GM12873 (cell line): Measurements from ENCODE around the gene OPALIN.

Experiments
- TF ChIP-seq, protein P1 (sequence below): IDR thresholded peaks from 2 replicates; pipeline ENCODE4 v1.5.1; 2012; ENCODE audit warnings: low read depth, mild to moderate bottlenecking, moderate library complexity, low read length, control low read depth; ENCODE audit not compliant: insufficient read depth; ENCODE audit errors: missing control alignments

Gene OPALIN

DNA sequence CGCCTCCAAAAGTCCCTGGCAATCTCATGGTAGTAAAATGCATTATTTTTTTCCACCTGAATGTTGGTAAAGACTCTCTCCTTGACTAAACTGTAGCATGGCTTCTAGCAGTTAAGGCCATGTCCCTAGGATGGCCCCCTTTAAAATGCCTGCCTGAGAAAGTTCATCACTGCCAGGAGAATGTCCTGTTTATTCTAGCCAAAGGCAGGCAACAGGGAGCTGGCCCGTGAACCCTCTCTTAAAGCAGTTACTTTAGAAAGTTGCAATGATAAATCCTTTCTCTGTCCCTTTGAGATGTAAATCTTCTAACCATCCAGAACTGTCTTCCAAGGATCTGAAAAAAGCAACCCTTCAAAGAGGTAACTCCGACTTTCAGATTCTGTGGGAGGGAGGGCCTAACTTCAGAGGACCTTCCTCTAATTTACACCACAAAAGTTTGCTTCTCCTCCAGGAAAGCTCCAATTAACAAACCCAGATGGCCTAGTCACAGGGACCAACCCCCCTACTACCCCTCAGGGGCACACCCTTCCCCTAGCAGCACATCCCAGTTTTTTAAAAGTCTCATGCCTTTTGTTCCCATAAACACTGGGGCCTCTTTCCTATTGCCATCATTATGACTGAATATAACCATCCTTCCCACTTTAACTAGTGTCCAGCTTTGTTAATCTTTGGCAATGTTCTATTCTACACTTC lies 49.0 kb downstream of the OPALIN start:
- TF ChIP-seq, protein P1, sequence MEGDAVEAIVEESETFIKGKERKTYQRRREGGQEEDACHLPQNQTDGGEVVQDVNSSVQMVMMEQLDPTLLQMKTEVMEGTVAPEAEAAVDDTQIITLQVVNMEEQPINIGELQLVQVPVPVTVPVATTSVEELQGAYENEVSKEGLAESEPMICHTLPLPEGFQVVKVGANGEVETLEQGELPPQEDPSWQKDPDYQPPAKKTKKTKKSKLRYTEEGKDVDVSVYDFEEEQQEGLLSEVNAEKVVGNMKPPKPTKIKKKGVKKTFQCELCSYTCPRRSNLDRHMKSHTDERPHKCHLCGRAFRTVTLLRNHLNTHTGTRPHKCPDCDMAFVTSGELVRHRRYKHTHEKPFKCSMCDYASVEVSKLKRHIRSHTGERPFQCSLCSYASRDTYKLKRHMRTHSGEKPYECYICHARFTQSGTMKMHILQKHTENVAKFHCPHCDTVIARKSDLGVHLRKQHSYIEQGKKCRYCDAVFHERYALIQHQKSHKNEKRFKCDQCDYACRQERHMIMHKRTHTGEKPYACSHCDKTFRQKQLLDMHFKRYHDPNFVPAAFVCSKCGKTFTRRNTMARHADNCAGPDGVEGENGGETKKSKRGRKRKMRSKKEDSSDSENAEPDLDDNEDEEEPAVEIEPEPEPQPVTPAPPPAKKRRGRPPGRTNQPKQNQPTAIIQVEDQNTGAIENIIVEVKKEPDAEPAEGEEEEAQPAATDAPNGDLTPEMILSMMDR: no peak

DNA sequence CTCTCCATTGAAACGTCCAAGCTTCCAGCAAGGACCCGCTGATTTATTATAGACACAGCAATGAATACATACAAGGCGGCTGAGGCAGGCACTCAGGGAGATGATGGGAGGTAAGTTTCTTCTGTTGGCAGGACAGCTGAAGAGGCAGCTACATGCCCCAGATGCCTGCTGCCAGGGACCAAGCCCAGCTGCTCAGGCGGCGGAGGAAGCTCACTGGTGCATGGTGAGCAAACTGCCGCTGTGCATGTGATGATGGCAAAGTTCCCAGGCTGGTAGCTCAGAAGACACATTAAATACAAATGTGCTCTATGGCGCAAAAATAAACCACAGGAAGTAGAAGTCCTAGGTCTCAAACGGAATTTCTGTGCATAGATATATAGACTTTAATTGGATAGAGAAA lies 52.3 kb downstream of the OPALIN start:
- TF ChIP-seq, protein P1: no peak

DNA sequence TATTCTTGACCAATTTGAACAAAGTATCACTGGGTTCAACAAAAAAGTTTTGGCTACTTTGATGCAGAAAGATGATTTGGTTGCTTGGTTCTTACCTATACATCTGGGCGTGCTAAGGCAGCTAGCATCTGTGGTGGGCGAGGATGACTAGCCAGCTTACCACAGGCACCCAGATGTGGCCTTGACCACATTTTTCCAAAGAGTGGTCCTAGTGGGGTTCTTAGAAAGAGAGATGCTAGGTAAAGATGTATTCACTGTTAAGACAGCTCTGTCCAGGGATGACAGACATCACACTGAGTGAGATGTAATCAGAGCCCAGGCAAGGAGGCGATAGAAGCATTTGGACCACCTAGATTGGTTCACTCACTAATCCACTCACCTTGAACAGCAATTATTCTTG lies 53.8 kb downstream of the OPALIN start:
- TF ChIP-seq, protein P1: no peak

DNA sequence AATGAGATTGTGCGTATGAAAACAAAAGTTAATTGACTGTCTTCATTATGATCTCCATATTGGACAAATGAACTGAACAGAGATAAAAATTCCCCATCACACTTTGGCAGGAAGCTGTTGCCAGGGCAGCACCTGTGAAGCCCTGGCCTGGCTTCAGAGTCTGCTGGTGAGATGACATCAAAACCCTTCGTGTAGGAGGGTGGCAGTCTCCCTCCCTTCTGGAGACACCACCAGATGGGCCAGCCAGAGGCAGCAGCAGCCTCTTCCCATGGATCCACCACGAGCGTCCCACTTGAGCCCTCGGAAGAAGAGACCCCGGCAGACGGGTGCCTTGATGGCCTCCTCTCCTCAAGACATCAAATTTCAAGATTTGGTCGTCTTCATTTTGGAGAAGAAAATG lies 54.6 kb downstream of the OPALIN start, which contains the start of gene DNTT:
Gene DNTT (plus strand): TSS at position 205 of the 400 bp plus-strand sequence. CDS start 64 bp downstream, at position 269.
- TF ChIP-seq, protein P1: no peak

DNA sequence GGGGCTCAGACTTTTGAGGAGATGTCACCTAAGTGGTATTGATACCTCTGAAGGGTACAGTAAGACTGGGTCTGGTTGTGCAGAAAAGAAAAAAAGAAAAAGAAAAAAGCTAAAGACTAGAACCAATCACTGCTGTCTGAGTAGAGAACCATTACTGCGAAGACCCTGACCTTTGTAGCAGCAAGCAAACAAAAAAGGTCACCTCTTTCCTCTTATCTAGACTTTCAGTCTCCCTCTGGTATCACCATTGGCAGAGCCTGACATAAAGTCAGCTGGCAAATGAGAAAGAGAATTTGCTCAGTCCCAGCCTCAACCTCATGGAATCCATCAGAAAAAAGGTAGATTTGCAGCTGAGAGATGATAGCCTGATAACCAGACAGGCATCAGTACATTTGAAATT lies 57.2 kb downstream of the OPALIN start:
- TF ChIP-seq, protein P1: no peak

DNA sequence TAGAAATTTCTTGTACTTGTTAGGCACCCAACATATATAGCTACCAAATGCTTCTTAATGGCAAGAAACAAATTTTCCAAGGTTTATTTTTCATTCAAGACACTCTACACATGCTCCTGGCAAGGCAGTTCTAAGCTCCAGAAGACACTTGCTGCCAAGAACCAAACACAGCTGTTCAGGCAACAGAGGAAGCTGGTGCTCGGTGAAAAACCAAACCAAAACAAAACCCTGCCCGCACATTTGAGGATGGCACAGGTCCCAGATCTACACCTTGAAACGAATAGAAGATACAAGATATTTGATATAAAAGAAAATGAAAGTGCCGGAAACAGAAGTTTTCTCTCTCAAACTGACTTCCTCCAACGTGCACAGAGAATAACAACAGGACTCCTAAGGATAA lies 59.4 kb downstream of the OPALIN start:
- TF ChIP-seq, protein P1: no peak

DNA sequence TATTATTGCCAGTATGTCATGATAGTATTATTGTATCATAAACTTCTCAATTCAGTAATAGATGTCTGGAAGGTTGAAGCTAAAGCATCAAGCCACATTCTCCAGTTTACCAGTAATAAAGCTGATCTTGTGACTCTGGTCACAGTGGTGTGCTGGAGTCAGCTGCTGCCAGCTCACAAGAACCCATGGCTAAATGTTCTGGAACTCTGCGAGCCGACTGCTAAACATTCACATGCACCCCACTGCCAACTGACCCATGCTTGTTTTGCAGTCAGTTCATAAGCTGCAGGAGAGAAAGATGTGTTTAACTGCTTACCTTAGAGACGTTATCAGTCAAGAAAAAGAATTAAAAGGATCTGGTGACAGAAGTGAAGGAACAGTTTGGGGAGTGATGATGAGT lies 60.4 kb downstream of the OPALIN start:
- TF ChIP-seq, protein P1: no peak
